Left kidney (tissue), 2 donors: ENCODE data around the gene FAM83E. TPM values are rescaled to one million over a fixed set of nuclear protein-coding genes. Genes with fewer than 3 reads are reported as not detected.

Experiments used
- DNase-seq: peaks from one replicate; pipeline ENCODE4 v3.0.0-alpha.2; 2013
- polyA plus RNA-seq: library from polyadenylated mRNA; unstranded; fragments of 120-200 nt; gene quantifications from one replicate; pipeline ENCODE4 v1.2.1, GENCODE V29; 2013; ENCODE audit not compliant: insufficient read length

Gene FAM83E
- polyA plus RNA-seq, 1 donor: 0.57 TPM

DNA sequence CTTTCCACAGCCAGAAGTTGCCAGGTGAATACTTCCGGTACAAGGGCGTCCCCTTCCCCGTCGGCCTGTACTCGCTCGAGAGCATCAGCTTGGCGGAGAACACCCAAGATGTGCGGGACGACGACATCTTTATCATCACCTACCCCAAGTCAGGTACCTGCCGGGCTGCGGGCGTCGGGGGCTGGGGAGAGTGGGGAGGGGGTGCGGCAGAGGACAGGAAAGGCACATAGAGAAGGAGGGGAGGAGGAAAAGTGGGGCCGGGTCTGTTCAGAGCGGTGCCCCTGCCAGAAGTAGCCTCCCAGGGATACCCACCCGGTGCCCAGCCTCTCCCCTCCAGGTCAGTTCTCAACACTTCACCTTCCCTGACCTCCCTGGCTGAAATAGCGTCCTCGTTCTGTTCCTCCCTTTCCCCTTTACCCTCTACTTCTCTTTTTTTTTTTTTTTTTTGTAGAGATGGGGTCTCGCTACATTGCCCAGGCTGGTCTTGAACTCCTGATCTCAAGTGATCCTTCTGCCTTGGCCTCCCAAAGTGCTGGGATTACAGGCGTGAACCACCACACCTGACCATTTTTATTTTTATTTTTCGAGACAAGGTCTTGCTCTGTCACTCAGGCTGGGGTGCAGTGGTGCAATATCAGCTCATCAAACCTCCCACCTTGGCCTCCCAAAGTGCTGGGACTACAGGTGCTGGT, 38.8 kb downstream of the FAM83E start:
- no peak for DNase-seq

GRCh38 chr19:48573163-48573505, 41.7 kb downstream of the FAM83E start:
- no peak for DNase-seq

- no peak for DNase-seq
Measured at GRCh38 chr19:48571378-48572162, 43.3 kb downstream of the FAM83E start.

DNA sequence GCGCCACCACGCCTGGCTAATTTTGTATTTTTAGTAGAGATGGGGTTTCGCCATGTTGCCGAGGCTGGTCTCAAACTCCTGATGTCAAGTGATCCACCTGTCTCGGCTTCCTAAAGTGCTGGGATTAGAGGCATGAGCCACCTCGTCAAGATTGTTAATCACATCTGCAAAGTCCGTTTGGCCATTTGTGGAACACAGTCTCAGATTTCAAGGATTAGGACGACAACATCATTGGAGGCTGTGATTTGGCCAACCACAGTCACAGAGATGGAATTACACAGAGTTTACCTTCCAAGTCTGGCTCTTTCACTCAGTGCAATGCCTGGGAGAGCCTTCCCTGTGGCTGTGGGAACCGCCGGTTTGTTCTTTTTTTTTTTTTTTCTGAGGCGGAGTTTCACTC, 45.1 kb downstream of the FAM83E start:
- no peak for DNase-seq

DNA sequence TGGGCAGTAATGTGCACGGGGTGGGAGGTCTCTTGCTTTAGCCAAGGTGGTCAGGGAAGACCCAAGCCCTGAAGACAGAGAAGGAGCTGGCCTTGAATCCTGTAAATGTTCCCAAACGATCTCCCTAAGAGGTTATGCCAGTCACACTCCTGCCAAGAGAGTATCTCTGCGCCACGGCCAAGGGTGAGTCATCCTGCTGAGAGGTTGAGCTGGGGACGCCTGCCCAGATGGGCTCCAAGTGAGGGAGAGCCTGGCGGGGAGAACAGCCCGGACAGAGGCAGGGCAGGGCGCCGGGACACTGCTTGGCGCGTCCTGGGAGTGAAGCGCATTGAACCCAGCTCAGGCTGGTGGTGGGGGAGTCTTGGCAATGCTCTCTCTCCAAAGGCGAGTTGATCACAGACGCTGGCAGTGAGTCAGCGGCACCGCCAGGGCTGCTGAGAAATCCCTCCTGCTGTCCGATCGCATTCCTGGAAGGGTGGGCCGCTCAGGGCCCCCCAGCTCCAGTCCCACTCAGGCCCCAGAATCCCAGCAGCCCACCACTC, 46.5 kb downstream of the FAM83E start:
- DNase-seq: no peak

DNA sequence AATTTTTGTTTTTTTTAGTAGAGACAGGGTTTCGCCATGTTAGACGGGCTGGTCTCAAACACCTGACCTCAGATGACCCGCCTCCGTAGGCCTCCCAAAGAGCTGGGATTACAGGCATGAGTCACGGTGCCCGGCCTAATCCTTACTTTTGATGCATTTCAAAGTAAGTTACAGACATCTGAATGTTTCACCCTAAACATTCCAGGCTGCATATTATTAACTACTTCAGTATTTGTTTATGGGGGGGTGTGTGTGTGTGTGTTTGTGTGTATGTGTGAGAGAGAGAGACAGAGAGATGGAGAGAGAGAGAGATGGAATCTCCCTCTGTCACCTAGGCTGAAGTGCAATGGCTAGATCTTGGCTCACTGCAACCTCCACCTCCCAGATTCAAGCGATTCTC, 49.8 kb downstream of the FAM83E start:
- DNase-seq: no peak

Other genes with a start within 250 kb of the FAM83E start
- 227 TPM for gene KDELR1, start 223.5 kb downstream of the FAM83E start, polyA plus RNA-seq
- gene GRIN2D, start 221.4 kb downstream of the FAM83E start, polyA plus RNA-seq: 0.47 TPM
- 22.2 TPM for gene GRWD1, start 169.1 kb downstream of the FAM83E start, polyA plus RNA-seq
- 1.1 TPM for gene KCNJ14, start 159.5 kb downstream of the FAM83E start, polyA plus RNA-seq
- 94.1 TPM for gene CYTH2, start 145.7 kb downstream of the FAM83E start, polyA plus RNA-seq
- 2.0 TPM for gene LMTK3, start 103.2 kb downstream of the FAM83E start, polyA plus RNA-seq
- gene SULT2B1, start 62.9 kb downstream of the FAM83E start, polyA plus RNA-seq: 0.38 TPM
- gene SPACA4, start 8.3 kb downstream of the FAM83E start, polyA plus RNA-seq: not detected
- gene RPL18, start 4.1 kb upstream of the FAM83E start, polyA plus RNA-seq: 969 TPM
- gene SPHK2, start 4.4 kb upstream of the FAM83E start, polyA plus RNA-seq: 19.9 TPM
- 9.5 TPM for gene DBP, start 22.3 kb upstream of the FAM83E start, polyA plus RNA-seq
- gene CA11, start 31.1 kb upstream of the FAM83E start, polyA plus RNA-seq: 21.1 TPM
- 1.1 TPM for gene NTN5, start 57.9 kb upstream of the FAM83E start, polyA plus RNA-seq
- gene FUT2, start 80.9 kb upstream of the FAM83E start, polyA plus RNA-seq: 3.5 TPM
- gene MAMSTR, start 104.6 kb upstream of the FAM83E start, polyA plus RNA-seq: 6.0 TPM
- gene RASIP1, start 125.5 kb upstream of the FAM83E start, polyA plus RNA-seq: 11.9 TPM
- gene IZUMO1, start 131.8 kb upstream of the FAM83E start, polyA plus RNA-seq: 1.1 TPM
- 3.8 TPM for gene FUT1, start 137.6 kb upstream of the FAM83E start, polyA plus RNA-seq
- gene FGF21, start 140.4 kb upstream of the FAM83E start, polyA plus RNA-seq: not detected
- 39.9 TPM for gene BCAT2, start 196.0 kb upstream of the FAM83E start, polyA plus RNA-seq
- gene HSD17B14, start 221.4 kb upstream of the FAM83E start, polyA plus RNA-seq: 27.4 TPM